Hematopoietic multipotent progenitor cell treated with erythropoietin and hydrocortisone succinate and interleukin-3 and kit ligand, for 4 days (in vitro differentiated cells): ENCODE results near the gene MATCAP1.

Experiments used
- DNase-seq: peaks from one replicate; pipeline ENCODE4 v3.0.0-alpha.2; 2015

MATCAP1 gene

GRCh38 chr16:67155295-67156142 lies 28.2 kb downstream of the MATCAP1 start:
- DNase-seq: peak; percentile 86

- no peak for DNase-seq
These were observed 29.0 kb downstream of the MATCAP1 start for GRCh38 chr16:67154578-67155294.

GRCh38 chr16:67151431-67152097 lies 32.2 kb downstream of the MATCAP1 start:
- no peak for DNase-seq

- DNase-seq: peak; percentile 60
These were observed 32.8 kb downstream of the MATCAP1 start, which contains the start of gene B3GNT9 for GRCh38 chr16:67150833-67151396. TSS of gene B3GNT9 (minus strand) at chr16:67150998. CDS start at chr16:67150485, 513 bp downstream.

GRCh38 chr16:67150047-67150832 lies 33.5 kb downstream of the MATCAP1 start:
- peak; percentile 70 for DNase-seq

- peak; percentile 51 for DNase-seq
These were observed 34.3 kb downstream of the MATCAP1 start for GRCh38 chr16:67149276-67150046.

- DNase-seq: no peak
These were observed 35.0 kb downstream of the MATCAP1 start for GRCh38 chr16:67148656-67149275.

GRCh38 chr16:67148221-67148620 lies 35.5 kb downstream of the MATCAP1 start:
- DNase-seq: no peak

GRCh38 chr16:67147437-67148140 lies 36.2 kb downstream of the MATCAP1 start:
- no peak for DNase-seq

GRCh38 chr16:67146523-67147357 lies 37.0 kb downstream of the MATCAP1 start:
- no peak for DNase-seq

GRCh38 chr16:67145746-67146145 lies 38.0 kb downstream of the MATCAP1 start:
- DNase-seq: no peak

GRCh38 chr16:67144943-67145342 lies 38.8 kb downstream of the MATCAP1 start:
- no peak for DNase-seq

- no peak for DNase-seq
These were observed 41.4 kb downstream of the MATCAP1 start for GRCh38 chr16:67142342-67142741.

- DNase-seq: no peak
These were observed 42.4 kb downstream of the MATCAP1 start for GRCh38 chr16:67141391-67141790.

GRCh38 chr16:67137605-67138004 lies 46.2 kb downstream of the MATCAP1 start:
- DNase-seq: no peak

GRCh38 chr16:67129422-67129821 lies 54.3 kb downstream of the MATCAP1 start:
- DNase-seq: no peak

GRCh38 chr16:67128887-67129286 lies 54.9 kb downstream of the MATCAP1 start:
- DNase-seq: no peak

GRCh38 chr16:67128417-67128816 lies 55.3 kb downstream of the MATCAP1 start:
- DNase-seq: no peak
